Hindlimb muscle (tissue), 1 donor: ENCODE results near the gene CAND1. TPM values are rescaled to one million over a fixed set of nuclear protein-coding genes. Genes with fewer than 3 reads are reported as not detected.
A peak's percentile ranks its signal among the peaks of the same experiment; 100 is the strongest.

ENCODE experiments used
- DNase-seq: peaks from one replicate; pipeline ENCODE4 v3.0.0-alpha.2; 2013
- polyA plus RNA-seq: library from polyadenylated mRNA; unstranded; fragments of 120-200 nt; gene quantifications from one replicate; pipeline ENCODE4 v1.2.1, GENCODE V29; 2013; ENCODE audit not compliant: insufficient read length

CAND1 gene
- polyA plus RNA-seq, 1 donor = 77.4 TPM

DNA sequence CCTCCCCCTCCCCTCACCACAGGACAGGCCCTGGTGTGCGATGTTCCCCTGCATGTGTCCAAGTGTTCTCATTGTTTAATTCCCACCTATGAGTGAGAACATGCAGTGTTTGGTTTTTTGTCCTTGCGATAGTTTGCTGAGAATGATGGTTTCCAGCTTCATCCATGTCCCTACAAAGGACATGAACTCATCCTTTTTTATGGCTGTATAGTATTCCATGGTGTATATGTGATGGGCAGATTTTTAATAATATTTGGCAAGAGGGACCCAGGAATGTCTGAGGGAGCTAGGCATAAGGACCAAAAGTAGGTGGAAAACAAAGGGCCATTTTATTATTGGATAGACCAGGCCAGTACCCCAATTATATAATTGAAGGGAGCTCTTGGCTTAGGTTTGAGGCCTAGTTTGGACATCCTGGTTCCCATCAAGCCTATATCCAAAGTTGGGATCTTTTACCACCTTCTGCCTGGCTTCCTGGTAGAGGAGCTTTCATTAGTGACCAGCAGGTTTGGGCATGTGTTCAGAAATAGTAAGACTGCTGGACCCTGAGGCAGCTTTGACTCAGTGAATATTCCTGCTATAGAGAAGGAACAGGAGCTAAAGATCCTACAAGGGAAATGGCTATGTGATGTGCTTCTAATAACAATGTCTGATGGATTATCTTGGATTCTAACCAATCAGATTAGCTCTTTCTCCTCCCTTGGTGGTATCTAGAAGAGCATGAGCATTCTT lies 76.0 kb downstream of the CAND1 start:
- no peak for DNase-seq

- no peak for DNase-seq
These were observed 79.5 kb downstream of the CAND1 start for GRCh38 chr12:67348683-67349082.

DNA sequence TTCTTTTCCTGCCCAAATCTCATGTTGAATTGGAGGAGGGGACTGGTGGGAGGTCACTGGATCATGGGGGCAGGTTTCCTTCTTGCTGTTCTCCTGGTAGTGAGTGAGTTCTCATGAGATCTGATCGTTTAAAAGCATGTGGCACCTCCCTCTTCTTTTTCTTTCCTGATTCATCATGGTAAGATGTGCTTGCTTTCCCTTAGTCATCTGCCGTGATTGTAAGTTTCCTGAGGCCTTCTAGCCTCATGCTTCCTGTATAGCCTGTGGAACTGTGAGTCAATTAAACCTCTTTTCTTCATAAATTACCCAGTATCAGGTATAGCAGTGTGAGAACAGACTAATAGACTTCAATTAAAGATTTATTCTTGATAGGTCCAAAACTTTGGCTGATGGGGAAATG lies 83.5 kb downstream of the CAND1 start:
- DNase-seq = no peak

- peak; percentile 45 for DNase-seq
These were observed 85.2 kb downstream of the CAND1 start for GRCh38 chr12:67354322-67354721.

DNA sequence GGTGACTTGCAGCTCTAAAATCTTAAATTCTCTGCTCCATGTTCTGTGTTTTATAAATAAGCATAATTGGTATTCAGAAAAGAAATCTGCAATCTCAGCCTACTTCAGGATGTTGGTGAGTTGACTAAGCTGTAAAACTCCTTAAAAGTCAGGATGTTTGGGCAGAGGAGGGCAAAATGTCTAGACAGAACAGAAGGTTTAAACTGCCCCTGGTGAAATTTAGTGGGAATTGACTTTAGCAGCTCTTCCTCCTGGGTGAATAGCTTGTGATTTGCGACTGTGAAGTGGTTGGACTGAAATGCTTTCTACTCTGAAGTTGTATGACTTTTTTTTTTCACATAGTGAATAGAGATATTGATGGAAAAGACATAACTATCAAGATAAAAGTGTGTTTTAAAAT lies 85.8 kb downstream of the CAND1 start:
- no peak for DNase-seq

GRCh38 chr12:67355428-67356379 lies 86.5 kb downstream of the CAND1 start:
- DNase-seq = peak; percentile 50

- DNase-seq = no peak
These were observed 87.2 kb downstream of the CAND1 start for GRCh38 chr12:67356380-67356774.

GRCh38 chr12:67357376-67358125 lies 88.4 kb downstream of the CAND1 start:
- DNase-seq = no peak

DNA sequence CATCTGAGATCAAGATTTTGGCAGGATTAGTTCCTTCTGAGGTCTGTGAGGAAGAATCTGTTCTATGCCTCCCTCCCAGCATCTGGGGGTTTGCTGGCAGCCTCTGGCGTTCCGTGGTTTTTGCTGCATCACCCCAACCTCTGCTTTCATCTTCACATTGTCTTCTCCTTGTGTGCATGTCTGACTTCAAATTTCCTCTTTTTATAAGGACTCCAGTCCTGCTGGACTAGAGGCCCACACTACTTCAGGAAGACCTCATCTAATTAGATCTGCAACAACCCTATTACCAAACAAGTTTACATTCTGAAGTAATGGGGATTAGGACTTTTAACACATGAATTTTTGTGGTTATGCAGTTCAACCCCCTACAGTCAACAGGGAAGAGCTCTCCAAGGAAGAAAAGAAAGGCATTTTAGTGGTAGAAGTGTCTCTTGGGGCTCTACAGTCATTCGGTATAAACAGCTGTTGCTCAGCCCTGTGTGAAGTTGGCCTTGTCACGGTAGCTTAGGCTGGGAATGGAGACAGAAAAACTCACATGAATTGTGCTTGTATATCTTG lies 89.7 kb downstream of the CAND1 start:
- DNase-seq = peak; percentile 46

- DNase-seq = no peak
These were observed 93.4 kb downstream of the CAND1 start for GRCh38 chr12:67362526-67362925.

DNA sequence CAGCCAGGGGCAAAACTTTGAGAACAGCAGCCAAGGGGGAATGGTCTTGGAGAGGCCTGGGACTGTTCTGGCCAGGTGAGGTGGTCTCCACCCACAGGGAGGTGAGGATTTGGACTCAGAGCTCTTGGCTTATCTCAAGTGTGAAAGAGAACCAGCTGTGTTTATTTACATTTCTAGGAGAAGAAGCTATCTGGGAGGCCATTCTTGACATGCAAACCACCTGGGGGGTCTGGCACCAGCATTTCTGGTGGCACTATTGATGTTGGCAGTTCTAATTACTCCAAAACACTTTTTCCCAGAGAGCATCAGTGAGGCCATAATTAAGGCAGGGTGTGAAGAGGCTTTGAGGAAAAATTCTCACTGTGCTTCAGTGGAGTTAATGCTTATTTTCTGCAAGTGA lies 95.1 kb downstream of the CAND1 start:
- DNase-seq = no peak

DNA sequence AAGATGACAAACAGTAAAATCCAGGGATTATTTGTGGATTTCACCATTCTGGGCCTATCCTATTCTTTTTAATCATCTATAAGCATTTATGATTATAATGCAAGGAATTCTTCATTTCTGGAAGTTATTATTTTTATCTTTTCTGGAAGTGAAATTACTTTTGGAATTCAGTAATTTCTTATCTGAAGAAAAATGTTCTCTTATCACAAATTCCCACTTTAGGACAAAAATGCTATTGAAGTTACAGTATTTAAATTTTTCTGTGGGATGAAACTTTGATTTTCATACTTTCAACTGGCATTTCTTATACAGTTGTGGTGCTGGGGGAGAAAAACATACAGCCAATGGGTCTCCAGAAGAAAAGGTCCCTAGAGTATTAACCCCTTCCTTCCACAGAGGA lies 96.0 kb downstream of the CAND1 start:
- DNase-seq = no peak

GRCh38 chr12:67367843-67368242 lies 98.7 kb downstream of the CAND1 start:
- DNase-seq = no peak
